ENCODE results near the gene STK39. TPM values are rescaled to one million over a fixed set of nuclear protein-coding genes. Genes with fewer than 3 reads are reported as not detected.

The STK39 gene
- polyA plus RNA-seq, 1 donor (not counting 4 experiments of a cell fraction or from before 2014, with no cell fraction given), result 20.7 TPM

DNA sequence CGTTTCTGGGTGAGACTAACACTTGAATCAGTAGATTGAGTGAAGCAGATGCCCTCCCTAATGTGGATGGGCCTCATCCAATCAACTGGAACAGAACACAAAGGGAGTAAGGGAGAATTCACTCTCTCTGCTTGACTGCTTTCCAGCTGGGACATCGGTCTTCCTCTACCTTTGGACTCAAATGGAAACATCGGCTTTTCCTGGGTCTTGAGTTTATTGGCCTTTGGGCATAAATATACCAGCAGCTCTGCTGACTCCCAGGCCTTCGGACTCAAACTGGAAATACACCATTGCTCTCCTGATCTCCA lies 311.6 kb downstream of the STK39 start:
- no peak for FAIRE-seq
- H3K36me3 ChIP-seq (ENCODE audit: control insufficient read depth in 2 of 2, extremely low read depth in 1 of 2, insufficient read depth in 2 of 2, low read length in 2 of 2), result no peaks in the 10 kb centered on the region
- H3K9ac ChIP-seq (ENCODE audit: control insufficient read depth, extremely low read depth, insufficient read depth, low read length), result no peak overlapping the region
- H3K79me2 ChIP-seq (ENCODE audit: control insufficient read depth, insufficient read depth, low read length), result no peaks in the 10 kb centered on the region
- no peaks in the 10 kb centered on the region for H3K9me3 ChIP-seq (ENCODE audit: control insufficient read depth, low read depth, low read length)
- H3K4me2 ChIP-seq (ENCODE audit: control insufficient read depth, extremely low read depth, insufficient read depth, low read depth, low read length), result no peak overlapping the region
- dilution Hi-C loops (cut with MboI; ENCODE audit: extremely low pct_ligation_motif_present, low sequenced_read_pairs), result no loop called here
- no peaks in the 10 kb centered on the region for H3K9me1 ChIP-seq (ENCODE audit: control insufficient read depth, extremely low read depth, insufficient read depth, low read length)
- no peak overlapping the region for H2AFZ ChIP-seq (ENCODE audit: control insufficient read depth, low read length)
- DNase-seq (ENCODE audit: low read depth, low spot score), result no peak
- H3K4me1 ChIP-seq (ENCODE audit: control insufficient read depth, extremely low read depth, insufficient read depth, low read length), result no peaks in the 10 kb centered on the region
- no peak overlapping the region for H3K4me3 ChIP-seq (ENCODE audit: control insufficient read depth in 2 of 3, extremely low read depth in 1 of 3, insufficient read depth in 2 of 3, low read depth in 1 of 3, low read length in 3 of 3)
- no peak for TF ChIP-seq EZH2 (IDR thresholded peaks at IDR 0.05; ENCODE audit: low read length)
- TF ChIP-seq, protein P1, sequence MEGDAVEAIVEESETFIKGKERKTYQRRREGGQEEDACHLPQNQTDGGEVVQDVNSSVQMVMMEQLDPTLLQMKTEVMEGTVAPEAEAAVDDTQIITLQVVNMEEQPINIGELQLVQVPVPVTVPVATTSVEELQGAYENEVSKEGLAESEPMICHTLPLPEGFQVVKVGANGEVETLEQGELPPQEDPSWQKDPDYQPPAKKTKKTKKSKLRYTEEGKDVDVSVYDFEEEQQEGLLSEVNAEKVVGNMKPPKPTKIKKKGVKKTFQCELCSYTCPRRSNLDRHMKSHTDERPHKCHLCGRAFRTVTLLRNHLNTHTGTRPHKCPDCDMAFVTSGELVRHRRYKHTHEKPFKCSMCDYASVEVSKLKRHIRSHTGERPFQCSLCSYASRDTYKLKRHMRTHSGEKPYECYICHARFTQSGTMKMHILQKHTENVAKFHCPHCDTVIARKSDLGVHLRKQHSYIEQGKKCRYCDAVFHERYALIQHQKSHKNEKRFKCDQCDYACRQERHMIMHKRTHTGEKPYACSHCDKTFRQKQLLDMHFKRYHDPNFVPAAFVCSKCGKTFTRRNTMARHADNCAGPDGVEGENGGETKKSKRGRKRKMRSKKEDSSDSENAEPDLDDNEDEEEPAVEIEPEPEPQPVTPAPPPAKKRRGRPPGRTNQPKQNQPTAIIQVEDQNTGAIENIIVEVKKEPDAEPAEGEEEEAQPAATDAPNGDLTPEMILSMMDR (optimal IDR thresholded peaks at IDR 0.05 in 1 of 3, IDR thresholded peaks at IDR 0.05 in 1 of 3, conservative IDR thresholded peaks at IDR 0.05 in 1 of 3; ENCODE audit: extremely low read depth in 1 of 3, insufficient read depth in 2 of 3, low read length in 3 of 3), result no peak
- no peak overlapping the region for H3K27ac ChIP-seq (ENCODE audit: control insufficient read depth, insufficient read depth, low read length)
- H3K27me3 ChIP-seq (ENCODE audit: control insufficient read depth, extremely low read depth, insufficient read depth, low read length), result no peaks in the 10 kb centered on the region
- H4K20me1 ChIP-seq (ENCODE audit: control insufficient read depth, extremely low read depth, insufficient read depth, low read length), result no peaks in the 10 kb centered on the region

- no peak overlapping the region for H3K4me3 ChIP-seq (ENCODE audit: control insufficient read depth in 2 of 3, extremely low read depth in 1 of 3, insufficient read depth in 2 of 3, low read depth in 1 of 3, low read length in 3 of 3)
- no peaks in the 10 kb centered on the region for H3K9me1 ChIP-seq (ENCODE audit: control insufficient read depth, extremely low read depth, insufficient read depth, low read length)
- H3K27me3 ChIP-seq (ENCODE audit: control insufficient read depth, extremely low read depth, insufficient read depth, low read length), result no peaks in the 10 kb centered on the region
- dilution Hi-C loops (cut with MboI; ENCODE audit: extremely low pct_ligation_motif_present, low sequenced_read_pairs), result no loop called here
- H3K9me3 ChIP-seq (ENCODE audit: control insufficient read depth, low read depth, low read length), result no peaks in the 10 kb centered on the region
- H3K9ac ChIP-seq (ENCODE audit: control insufficient read depth, extremely low read depth, insufficient read depth, low read length), result no peak overlapping the region
- no peak overlapping the region for H2AFZ ChIP-seq (ENCODE audit: control insufficient read depth, low read length)
- H4K20me1 ChIP-seq (ENCODE audit: control insufficient read depth, extremely low read depth, insufficient read depth, low read length), result no peaks in the 10 kb centered on the region
- DNase-seq (ENCODE audit: low read depth, low spot score) (no peak), FAIRE-seq (no peak)
- no peak for TF ChIP-seq EZH2 (IDR thresholded peaks at IDR 0.05; ENCODE audit: low read length)
- TF ChIP-seq, protein P1 (optimal IDR thresholded peaks at IDR 0.05 in 1 of 3, IDR thresholded peaks at IDR 0.05 in 1 of 3, conservative IDR thresholded peaks at IDR 0.05 in 1 of 3; ENCODE audit: extremely low read depth in 1 of 3, insufficient read depth in 2 of 3, low read length in 3 of 3), result no peak
- H3K36me3 ChIP-seq (ENCODE audit: control insufficient read depth in 2 of 2, extremely low read depth in 1 of 2, insufficient read depth in 2 of 2, low read length in 2 of 2), result no peaks in the 10 kb centered on the region
- no peak overlapping the region for H3K4me2 ChIP-seq (ENCODE audit: control insufficient read depth, extremely low read depth, insufficient read depth, low read depth, low read length)
- H3K27ac ChIP-seq (ENCODE audit: control insufficient read depth, insufficient read depth, low read length), result no peak overlapping the region
- no peaks in the 10 kb centered on the region for H3K4me1 ChIP-seq (ENCODE audit: control insufficient read depth, extremely low read depth, insufficient read depth, low read length)
- H3K79me2 ChIP-seq (ENCODE audit: control insufficient read depth, insufficient read depth, low read length), result no peaks in the 10 kb centered on the region
These were observed 314.1 kb downstream of the STK39 start for GRCh38 chr2:167933097-167933814.
